AG09319 (cell line): Measurements from ENCODE around the gene EIF4G3.

Experiments
- DNase-seq: peaks from one replicate; pipeline ENCODE4 v3.0.0-alpha.2; 2010; ENCODE audit warnings: low read depth; ENCODE audit errors: extremely low read depth
- CTCF ChIP-seq: IDR thresholded peaks from 2 replicates; pipeline ENCODE4 v1.5.1; 2011; ENCODE audit warnings: low read depth, mild to moderate bottlenecking, inconsistent platforms, low read length, moderate library complexity

The EIF4G3 gene

DNA sequence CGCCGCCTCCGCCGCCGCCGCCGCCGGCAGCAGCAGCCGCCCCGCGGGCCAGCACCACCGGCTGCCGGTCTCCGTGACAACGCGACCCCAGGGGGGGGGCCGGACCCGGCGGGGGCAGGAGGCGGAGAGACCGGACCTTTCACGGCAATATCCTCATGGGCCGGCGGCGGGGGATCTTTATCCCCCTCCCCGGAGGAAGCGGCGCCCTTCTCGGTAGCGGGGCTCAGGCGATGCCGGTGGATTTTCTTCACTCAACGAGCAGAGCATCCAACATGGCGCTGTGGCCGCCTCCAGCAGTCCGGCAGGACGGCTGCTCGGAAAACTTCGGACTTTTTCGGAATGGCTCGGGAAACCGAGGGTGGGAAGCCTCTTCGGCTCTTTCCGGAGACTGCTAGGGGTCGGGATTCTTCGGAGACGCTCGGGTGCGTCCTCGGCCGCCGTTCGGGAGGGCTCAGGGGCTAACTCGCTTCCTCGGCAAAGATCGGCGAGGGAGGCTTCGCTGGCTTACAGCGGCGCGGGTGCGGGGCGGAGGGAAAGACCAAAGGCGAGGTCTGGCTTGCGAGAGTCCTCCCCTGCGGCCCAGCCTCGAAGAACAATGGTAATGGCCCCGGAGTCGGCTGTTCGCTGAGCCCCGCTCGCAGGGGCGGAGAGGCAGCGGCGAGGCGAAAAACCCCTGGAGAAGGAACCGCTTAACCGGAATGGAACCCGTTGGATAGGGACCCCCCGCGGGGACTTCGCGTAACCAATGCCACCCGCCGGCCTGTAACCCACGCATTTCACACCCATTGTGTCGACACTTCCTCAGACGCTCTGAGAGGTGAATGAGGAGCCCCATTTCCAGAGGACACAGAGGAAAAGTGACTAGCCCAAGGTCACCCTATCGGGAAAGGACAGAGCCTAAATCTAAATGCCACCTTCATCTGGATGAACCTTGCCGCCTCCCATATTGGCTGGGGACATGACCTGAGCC lies at the start of gene EIF4G3:
TSS of gene EIF4G3 (minus strand) at position 312 of the 970 bp plus-strand sequence. CDS start 174,155 bp downstream, outside the sequence.
- peak; percentile 89 for DNase-seq
- no peak for TF ChIP-seq CTCF

DNA sequence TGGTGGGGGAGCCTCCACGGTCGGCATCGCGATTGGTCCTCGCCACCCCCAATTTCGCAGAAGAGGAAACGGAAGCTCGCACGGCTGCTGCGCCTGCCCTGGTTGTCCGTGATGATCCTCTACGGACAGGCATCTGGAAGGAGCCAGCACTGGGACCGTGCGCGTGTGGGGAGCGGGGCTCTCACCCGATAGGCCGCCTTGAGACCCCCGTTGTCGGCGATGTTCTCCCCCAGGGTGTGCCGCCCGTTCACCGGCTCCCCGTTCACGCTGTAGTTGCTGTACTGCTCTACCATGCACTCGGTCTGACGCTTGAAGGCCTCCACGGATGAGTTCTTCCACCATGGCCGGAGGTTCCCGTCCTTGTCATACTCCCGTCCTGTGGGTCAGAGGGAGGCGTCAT lies 48.4 kb upstream of the EIF4G3 start:
- no peak for DNase-seq
- no peak for TF ChIP-seq CTCF

- no peak for TF ChIP-seq CTCF
- no peak for DNase-seq
Measured at GRCh38 chr1:21220815-21221214, 44.1 kb upstream of the EIF4G3 start.

DNA sequence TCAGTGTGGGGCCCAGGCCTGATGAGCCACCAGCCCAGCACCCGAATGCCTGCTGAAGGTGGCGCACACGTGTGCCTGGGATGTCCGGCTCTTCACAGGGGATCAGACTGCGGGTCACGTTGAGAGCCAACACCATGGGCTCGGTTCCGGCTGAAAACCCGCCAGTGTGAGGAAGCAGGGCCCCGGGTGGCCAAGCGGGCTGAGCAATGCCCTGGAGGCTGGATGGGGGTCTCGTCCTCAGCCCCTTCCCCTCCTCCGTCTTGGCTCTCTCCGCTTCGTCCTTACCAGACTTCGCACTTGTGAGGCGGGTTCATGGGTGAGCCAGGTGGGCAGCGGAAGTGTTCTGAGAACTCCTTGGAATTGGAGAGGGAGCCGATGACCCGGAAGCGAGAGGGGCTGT lies 43.0 kb upstream of the EIF4G3 start:
- DNase-seq = no peak
- no peak for TF ChIP-seq CTCF

GRCh38 chr1:21217812-21218596 lies 41.3 kb upstream of the EIF4G3 start:
- TF ChIP-seq CTCF = peak; percentile 52
- no peak for DNase-seq

GRCh38 chr1:21216835-21217811 lies 40.4 kb upstream of the EIF4G3 start:
- no peak for DNase-seq
- peak; percentile 77 for TF ChIP-seq CTCF
